ENCODE results near the gene HSPA14.

- TF ChIP-seq YY1 (IDR thresholded peaks at IDR 0.05; ENCODE audit: extremely low read depth, insufficient replicate concordance, low read depth, low read length) (no peak), POLR2A (IDR thresholded peaks at IDR 0.05; ENCODE audit: borderline replicate concordance, extremely low read depth, insufficient read depth, insufficient read length) (no peak), CTCF (IDR thresholded peaks at IDR 0.05 in 2 of 3, conservative IDR thresholded peaks at IDR 0.05 in 1 of 3; ENCODE audit: borderline replicate concordance in 1 of 3, insufficient read depth in 1 of 3, low read depth in 2 of 3, low read length in 2 of 3) (no peak), ZNF274 (IDR thresholded peaks at IDR 0.05; ENCODE audit: low read depth, low read length) (no peak)
Measured at GRCh38 chr10:14858338-14858960, 20.3 kb downstream of the HSPA14 start.

Data from HCT116 (cell line).